ENCODE results near the gene ADCY10. TPM values are rescaled to one million over a fixed set of nuclear protein-coding genes. Genes with fewer than 3 reads are reported as not detected.

The ADCY10 gene
- total and polyA plus RNA-seq, 9 of the 15 experiments (the other 6 are each of a cell fraction or from before 2014, with no cell fraction given) = 0.08 to 0.86 (median 0.22) TPM

GRCh38 chr1:167878372-167879160, 35.4 kb downstream of the ADCY10 start (continued):
- TF ChIP-seq MGA (IDR thresholded peaks at IDR 0.05) (peak; percentile 65), ZNF592 (IDR thresholded peaks at IDR 0.05) (0 out of 2 replicates have a peak, but pooled peaks have one; percentile 21), TFE3 (CRISPR knock-in tag; IDR thresholded peaks at IDR 0.05) (no peak), CREB3L1 (IDR thresholded peaks at IDR 0.05; ENCODE audit: borderline replicate concordance, low read depth) (no peak), RAD21 (CRISPR knock-in tag; conservative IDR thresholded peaks at IDR 0.05 in 1 of 2, IDR thresholded peaks at IDR 0.05 in 1 of 2) (peak in 1 of 2 experiments; percentile 34; a peak in 2 of 4 replicates)
